Natural killer cell (primary cell): ENCODE measurements around the gene WIZ. TPM values are rescaled to one million over a fixed set of nuclear protein-coding genes. Genes with fewer than 3 reads are reported as not detected.
"Not testable (repeated sequence)": the region's sequence is repeated elsewhere in the genome, so short reads cannot be mapped to it uniquely, and the experiment has no call there.

Experiments used
- ATAC-seq, 3 donors: fragments of 150-1000 bp in 2 of 3; fragments of 200-7000 bp in 1 of 3; cut with Tn5 transposase; 1 replicate in 1 of 3; 2 replicates in 2 of 3; pipeline ENCODE4 v1.10.0; 2021; ENCODE audit warnings: mild to moderate bottlenecking in 2 of 3, moderate library complexity in 2 of 3
- DNase-seq, 2 donors: peaks; one replicate each; pipeline versions ENCODE4 v3.0.0 to v3.0.0-alpha.2; 2013 to 2021; ENCODE audit warnings: mixed read lengths in 1 of 2
- H3K27ac ChIP-seq: one replicate; pipeline ENCODE4 v1.5.1; 2013; ENCODE audit warnings: mild to moderate bottlenecking, low read length
- H3K27me3 ChIP-seq: one replicate; pipeline ENCODE4 v1.6.1; 2013; ENCODE audit warnings: low read length; ENCODE audit not compliant: control insufficient read depth, insufficient read depth
- H3K36me3 ChIP-seq: one replicate; pipeline ENCODE4 v1.6.1; 2013; ENCODE audit warnings: low read length; ENCODE audit not compliant: control insufficient read depth, insufficient read depth
- H3K4me1 ChIP-seq: one replicate; pipeline ENCODE4 v1.6.1; 2013; ENCODE audit warnings: low read length; ENCODE audit not compliant: control insufficient read depth, insufficient read depth
- H3K4me3 ChIP-seq: one replicate; pipeline ENCODE4 v1.5.1; 2013; ENCODE audit warnings: low read length
- H3K9me3 ChIP-seq: one replicate; pipeline ENCODE4 v1.6.1; 2013; ENCODE audit warnings: low read length; ENCODE audit not compliant: control insufficient read depth, insufficient read depth
- H3K27ac Mint-ChIP-seq, 2 donors: one replicate each; pipeline ENCODE4 v1.8.0; 2022; ENCODE audit warnings: mild to moderate bottlenecking in 2 of 2, mixed read lengths in 2 of 2, moderate library complexity in 1 of 2
- H3K27me3 Mint-ChIP-seq, 2 donors: one replicate each; pipeline ENCODE4 v1.8.0; 2022; ENCODE audit warnings: low read depth in 2 of 2, mixed read lengths in 2 of 2
- H3K36me3 Mint-ChIP-seq: one replicate; pipeline ENCODE4 v1.8.0; 2022; ENCODE audit warnings: mixed read lengths
- H3K4me1 Mint-ChIP-seq, 2 donors: one replicate each; pipeline ENCODE4 v1.8.0; 2022; ENCODE audit warnings: mixed read lengths in 2 of 2
- H3K4me3 Mint-ChIP-seq: one replicate; pipeline ENCODE4 v1.8.0; 2022; ENCODE audit warnings: mild to moderate bottlenecking, moderate library complexity, mixed read lengths
- H3K9me3 Mint-ChIP-seq, 2 donors: one replicate each; pipeline ENCODE4 v1.8.0; 2022; ENCODE audit warnings: mixed read lengths in 2 of 2
- CTCF ChIP-seq: fragments of 200-600 bp; IDR thresholded peaks from one replicate; pipeline ENCODE4 v1.8.0; 2022; ENCODE audit warnings: antibody characterized with exemption
- WGBS: methylation state at CpG from one replicate; pipeline ENCODE4 v1.1.7; 2013; ENCODE audit warnings: missing lambda C conversion rate; ENCODE audit not compliant: insufficient coverage; 5-methylcytosine and 5-hydroxymethylcytosine counted together
- intact Hi-C: fragments of 100-400 bp; cut with micrococcal nuclease; formaldehyde crosslinking; loops from one replicate; pipeline ENCODE4 v1.14.2; 2022
- total RNA-seq, 4 donors: library from RNA; stranded (reverse); fragments of 120-200 nt in 1 of 4; gene quantifications; one replicate each; pipeline versions ENCODE4 v1.2.3 to v1.2.4, GENCODE V29; 2013 to 2022

Gene WIZ
- total RNA-seq, 3 donors from 2014 or later (not counting 1 experiment from before 2014, with no cell fraction given), result 24.3 to 29.3 (median 24.4) TPM

GRCh38 chr19:15412832-15413231, 36.9 kb downstream of the WIZ start:
- no peak for TF ChIP-seq CTCF
- DNase-seq (no peak), ATAC-seq (no peak)
- Mint-ChIP-seq H3K4me1 (peaks cover 34 to 38% of the 10 kb centered on the region in 2 donors), H3K27ac (peak overlapping the region in 1 of 2 donors; percentile 36), H3K27me3 (no peaks in the 10 kb centered on the region), H3K4me3 (no peak overlapping the region), H3K36me3 (no peaks in the 10 kb centered on the region), H3K9me3 (no peaks in the 10 kb centered on the region)
- no peak overlapping the region for H3K4me3 ChIP-seq
- H3K27ac ChIP-seq, result no peak overlapping the region
- H3K27me3 ChIP-seq, result no peaks in the 10 kb centered on the region
- peaks cover 17% of the 10 kb centered on the region for H3K36me3 ChIP-seq
- WGBS, result 81% methylated on average over 4 of the region's 4 CpGs
- H3K4me1 ChIP-seq, result peaks cover 19% of the 10 kb centered on the region
- intact Hi-C loops, result no loop called here
- no peaks in the 10 kb centered on the region for H3K9me3 ChIP-seq

- H3K9me3 ChIP-seq, intact Hi-C loops, DNase-seq, H3K27me3 ChIP-seq, H3K4me3 ChIP-seq, H3K27me3 Mint-ChIP-seq, H3K4me3 Mint-ChIP-seq, H3K9me3 Mint-ChIP-seq, ATAC-seq, H3K36me3 Mint-ChIP-seq, H3K27ac ChIP-seq, H3K4me1 ChIP-seq, H3K27ac Mint-ChIP-seq: not testable (repeated sequence)
- H3K36me3 ChIP-seq, result peaks cover 20% of the 10 kb centered on the region
- H3K4me1 Mint-ChIP-seq, result peaks cover 26% of the 10 kb centered on the region in 2 donors
- WGBS, result 100% methylated on average over 1 of the region's 2 CpGs
These were observed 38.4 kb downstream of the WIZ start for GRCh38 chr19:15411351-15411750.

GRCh38 chr19:15404780-15405211, 45.0 kb downstream of the WIZ start:
- Mint-ChIP-seq H3K27ac (peak overlapping the region in 1 of 2 donors; percentile 5), H3K9me3 (no peaks in the 10 kb centered on the region), H3K4me1 (peaks cover 29 to 35% of the 10 kb centered on the region in 2 donors), H3K4me3 (no peak overlapping the region), H3K27me3 (no peaks in the 10 kb centered on the region), H3K36me3 (no peaks in the 10 kb centered on the region)
- DNase-seq, result no peak
- H3K36me3 ChIP-seq, result peaks cover 53% of the 10 kb centered on the region
- TF ChIP-seq CTCF, result no peak
- intact Hi-C loops, result no loop called here
- no peak overlapping the region for H3K27ac ChIP-seq
- no peak overlapping the region for H3K4me3 ChIP-seq
- no peaks in the 10 kb centered on the region for H3K9me3 ChIP-seq
- H3K27me3 ChIP-seq, result no peaks in the 10 kb centered on the region
- no peak for ATAC-seq
- peaks cover 10% of the 10 kb centered on the region for H3K4me1 ChIP-seq
- WGBS, result 55% methylated on average over 3 of the region's 3 CpGs

GRCh38 chr19:15404097-15404779, 45.5 kb downstream of the WIZ start:
- Histone ChIP-seq H3K4me1 (peaks cover 10% of the 10 kb centered on the region), H3K9me3 (no peaks in the 10 kb centered on the region), H3K36me3 (peaks cover 54% of the 10 kb centered on the region), H3K27me3 (no peaks in the 10 kb centered on the region), H3K27ac (no peak overlapping the region), H3K4me3 (no peak overlapping the region)
- Mint-ChIP-seq H3K27ac (peak overlapping the region in 1 of 2 donors; percentile 5), H3K4me3 (no peak overlapping the region), H3K4me1 (peaks cover 29 to 31% of the 10 kb centered on the region in 2 donors), H3K27me3 (no peaks in the 10 kb centered on the region), H3K36me3 (no peaks in the 10 kb centered on the region), H3K9me3 (no peaks in the 10 kb centered on the region)
- WGBS, result 96% methylated on average over 7 of the region's 7 CpGs
- no peak for TF ChIP-seq CTCF
- intact Hi-C loops, result no loop called here
- DNase-seq (no peak), ATAC-seq (no peak)
